Left lung (tissue), 10 donors: Measurements from ENCODE around the gene NECTIN3. TPM values are rescaled to one million over a fixed set of nuclear protein-coding genes. Genes with fewer than 3 reads are reported as not detected.

Experiments
- ATAC-seq: fragments of 200-7000 bp; cut with Tn5 transposase; one replicate; pipeline ENCODE4 v1.9.1; 2020; ENCODE audit warnings: moderate library complexity
- DNase-seq, 4 donors: peaks; one replicate each; pipeline ENCODE4 v3.0.0-alpha.2; 2013 to 2020
- H3K27ac ChIP-seq, 2 donors: fragments of 200-600 bp; sonication (generic) in 1 of 2; one replicate each; pipeline versions ENCODE4 v1.5.0 to v1.8.0; 2020 to 2021
- H3K27me3 ChIP-seq, 2 donors: fragments of 200-600 bp; sonication (generic) in 1 of 2; one replicate each; pipeline versions ENCODE4 v1.5.0 to v1.8.0; 2020 to 2021
- H3K36me3 ChIP-seq, 2 donors: fragments of 200-600 bp; sonication (generic) in 1 of 2; one replicate each; pipeline versions ENCODE4 v1.5.0 to v1.8.0; 2020 to 2021
- H3K4me1 ChIP-seq, 2 donors: fragments of 200-600 bp; one replicate each; pipeline ENCODE4 v1.8.0; 2021
- H3K4me3 ChIP-seq, 2 donors: fragments of 200-600 bp; sonication (generic) in 1 of 2; one replicate each; pipeline versions ENCODE4 v1.5.0 to v1.8.0; 2020 to 2021; ENCODE audit warnings: mild to moderate bottlenecking in 1 of 2
- H3K9me3 ChIP-seq, 2 donors: fragments of 200-600 bp; sonication (generic) in 1 of 2; one replicate each; pipeline versions ENCODE4 v1.5.0 to v1.8.0; 2020 to 2021
- intact Hi-C, 2 donors: fragments of 100-400 bp; cut with DNase I; formaldehyde crosslinking; loops; one replicate each; pipeline versions ENCODE4 v1.11.2 to v1.14.2; 2022
- polyA plus RNA-seq, 6 donors: library from polyadenylated mRNA; unstranded; fragments of 120-200 nt; gene quantifications; one replicate each; pipeline ENCODE4 v1.2.1, GENCODE V29; 2013; ENCODE audit not compliant: insufficient read length in 6 of 6
- total RNA-seq, 2 donors: library from RNA; stranded (reverse); fragmentation: NEBNext Ultra II Directional; extraction: Animal tissue kit (Norgen Biotek cat#: 25700); gene quantifications; one replicate each; pipeline ENCODE4 v1.2.1, GENCODE V29; 2021
- TF ChIP-seq, protein P1 (sequence below), 2 donors: fragments of 200-600 bp; sonication (generic) in 1 of 2; IDR thresholded peaks; one replicate each; pipeline versions ENCODE4 v1.5.0 to v1.8.0; 2021; ENCODE audit warnings: antibody characterized with exemption in 2 of 2
- donor health status: DM: no; HTN: yes; CAD: no.
- donor health status: DM: no; HTN: no; CAD: no.

Gene NECTIN3
- total and polyA plus RNA-seq, 8 donors = 24.9 to 149 (median 78.9) TPM

DNA sequence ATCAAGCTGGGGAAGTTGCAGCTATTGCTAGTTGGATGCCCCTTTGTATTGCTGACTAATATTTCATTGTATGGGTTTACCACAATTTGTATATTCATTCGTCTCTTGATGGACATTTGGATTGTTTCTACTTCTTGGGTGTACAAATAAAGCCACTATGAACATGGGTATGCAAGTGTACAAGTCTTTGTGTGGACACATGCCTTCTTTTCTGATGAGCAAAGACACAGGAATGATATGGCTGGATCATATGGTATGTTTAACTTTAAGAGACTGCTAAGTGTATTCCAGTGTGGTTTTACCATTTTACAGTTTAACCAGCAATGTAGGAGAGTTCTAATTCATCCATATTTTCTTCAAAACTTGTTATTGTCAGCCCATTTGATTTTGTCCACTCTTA, 32.2 kb downstream of the NECTIN3 start:
- TF ChIP-seq, protein P1, sequence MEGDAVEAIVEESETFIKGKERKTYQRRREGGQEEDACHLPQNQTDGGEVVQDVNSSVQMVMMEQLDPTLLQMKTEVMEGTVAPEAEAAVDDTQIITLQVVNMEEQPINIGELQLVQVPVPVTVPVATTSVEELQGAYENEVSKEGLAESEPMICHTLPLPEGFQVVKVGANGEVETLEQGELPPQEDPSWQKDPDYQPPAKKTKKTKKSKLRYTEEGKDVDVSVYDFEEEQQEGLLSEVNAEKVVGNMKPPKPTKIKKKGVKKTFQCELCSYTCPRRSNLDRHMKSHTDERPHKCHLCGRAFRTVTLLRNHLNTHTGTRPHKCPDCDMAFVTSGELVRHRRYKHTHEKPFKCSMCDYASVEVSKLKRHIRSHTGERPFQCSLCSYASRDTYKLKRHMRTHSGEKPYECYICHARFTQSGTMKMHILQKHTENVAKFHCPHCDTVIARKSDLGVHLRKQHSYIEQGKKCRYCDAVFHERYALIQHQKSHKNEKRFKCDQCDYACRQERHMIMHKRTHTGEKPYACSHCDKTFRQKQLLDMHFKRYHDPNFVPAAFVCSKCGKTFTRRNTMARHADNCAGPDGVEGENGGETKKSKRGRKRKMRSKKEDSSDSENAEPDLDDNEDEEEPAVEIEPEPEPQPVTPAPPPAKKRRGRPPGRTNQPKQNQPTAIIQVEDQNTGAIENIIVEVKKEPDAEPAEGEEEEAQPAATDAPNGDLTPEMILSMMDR (IDR thresholded peaks at IDR 0.05) = no peak
- no peak for DNase-seq
- H3K4me3 ChIP-seq = no peak overlapping the region
- no peaks in the 10 kb centered on the region for H3K36me3 ChIP-seq
- no peaks in the 10 kb centered on the region for H3K27me3 ChIP-seq
- intact Hi-C loops = no loop called here
- H3K27ac ChIP-seq = no peak overlapping the region
- no peak for ATAC-seq
- H3K4me1 ChIP-seq = peaks cover 0 to 4% of the 10 kb centered on the region in 2 donors
- H3K9me3 ChIP-seq = peaks cover 0 to 1% of the 10 kb centered on the region in 2 donors

DNA sequence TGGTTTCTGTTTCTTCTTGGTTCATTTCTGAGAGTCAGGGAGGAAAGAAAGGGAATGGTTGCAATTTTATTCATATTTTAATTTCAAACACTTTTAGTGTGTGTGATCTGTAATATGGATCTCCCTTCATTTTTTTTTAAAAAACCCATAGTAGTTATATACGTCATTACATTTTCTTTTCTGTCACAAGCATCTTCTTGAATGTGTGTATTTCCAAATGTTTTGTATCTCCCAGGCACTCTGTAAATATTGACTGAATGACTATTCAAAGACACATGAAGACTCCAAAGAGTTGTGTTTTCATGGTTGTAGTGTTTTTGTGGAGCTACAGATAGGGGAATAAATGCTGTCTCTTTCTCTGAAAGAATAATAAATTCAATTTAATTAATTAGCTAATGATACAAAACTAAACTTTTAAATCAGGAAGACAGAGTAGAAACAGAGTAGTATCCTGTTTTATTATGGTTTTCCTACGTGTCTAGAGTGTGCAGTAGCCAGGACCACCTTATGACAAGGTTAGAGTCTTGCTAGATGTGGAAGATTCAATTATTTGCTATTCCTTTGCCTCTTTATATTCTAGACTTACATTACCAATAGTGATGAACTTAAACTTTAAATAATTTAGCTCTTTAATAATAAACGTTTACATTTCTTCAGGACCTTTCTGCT, 35.5 kb downstream of the NECTIN3 start:
- Histone ChIP-seq H3K27ac (no peak overlapping the region), H3K4me3 (no peak overlapping the region), H3K27me3 (no peaks in the 10 kb centered on the region), H3K36me3 (no peaks in the 10 kb centered on the region), H3K4me1 (peaks cover 0 to 4% of the 10 kb centered on the region in 2 donors), H3K9me3 (peaks cover 0 to 1% of the 10 kb centered on the region in 2 donors)
- intact Hi-C loops = no loop called here
- DNase-seq (no peak), ATAC-seq (no peak)
- TF ChIP-seq, protein P1 (IDR thresholded peaks at IDR 0.05) = no peak

DNA sequence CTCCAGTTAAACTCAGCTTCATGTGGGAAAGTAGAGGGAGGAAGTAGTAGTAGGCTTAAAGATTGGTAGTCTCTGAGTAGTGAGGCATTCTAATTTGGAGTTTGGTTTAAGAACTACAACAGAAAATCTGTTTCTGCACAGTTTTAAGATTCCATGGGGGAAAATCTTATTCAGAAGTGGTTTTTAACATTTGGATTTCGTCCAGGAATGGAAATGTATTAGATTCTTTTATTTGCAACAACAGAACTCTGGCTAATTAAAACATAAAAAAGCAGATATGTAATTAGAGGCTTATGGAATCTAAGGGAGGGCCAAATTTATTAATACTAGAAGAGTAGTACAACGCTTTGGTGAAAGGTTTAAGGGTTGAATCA, 36.0 kb downstream of the NECTIN3 start:
- H3K4me1 ChIP-seq = peaks cover 0 to 4% of the 10 kb centered on the region in 2 donors
- H3K36me3 ChIP-seq = no peaks in the 10 kb centered on the region
- H3K27ac ChIP-seq = no peak overlapping the region
- no peak for ATAC-seq
- intact Hi-C loops = no loop called here
- H3K4me3 ChIP-seq = no peak overlapping the region
- TF ChIP-seq, protein P1 (IDR thresholded peaks at IDR 0.05) = no peak
- no peaks in the 10 kb centered on the region for H3K9me3 ChIP-seq
- no peak for DNase-seq
- H3K27me3 ChIP-seq = no peaks in the 10 kb centered on the region

DNA sequence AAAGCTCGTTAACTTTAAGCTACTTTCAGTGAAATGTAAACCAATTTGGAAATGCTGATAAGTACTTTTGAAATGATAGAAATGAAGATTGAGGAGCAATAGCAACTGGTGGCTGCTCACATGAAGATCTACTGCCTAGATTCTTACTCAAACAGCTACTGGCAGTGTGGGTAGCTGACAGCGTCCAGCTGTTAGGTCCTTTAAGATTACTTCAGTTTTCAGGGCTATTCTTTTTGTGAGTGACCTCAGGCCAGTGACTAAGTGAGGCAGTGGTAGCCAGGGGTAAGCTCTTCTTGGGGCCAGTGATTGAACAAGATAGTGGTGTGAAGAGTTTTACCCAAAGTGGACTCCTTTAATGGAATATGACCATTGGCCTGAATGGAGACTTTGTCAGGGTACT, 41.3 kb downstream of the NECTIN3 start:
- no peak for ATAC-seq
- no peak overlapping the region for H3K4me3 ChIP-seq
- no peaks in the 10 kb centered on the region for H3K4me1 ChIP-seq
- H3K27me3 ChIP-seq = no peaks in the 10 kb centered on the region
- no peaks in the 10 kb centered on the region for H3K9me3 ChIP-seq
- intact Hi-C loops = no loop called here
- TF ChIP-seq, protein P1 (IDR thresholded peaks at IDR 0.05) = no peak
- DNase-seq = no peak
- no peaks in the 10 kb centered on the region for H3K36me3 ChIP-seq
- no peak overlapping the region for H3K27ac ChIP-seq

DNA sequence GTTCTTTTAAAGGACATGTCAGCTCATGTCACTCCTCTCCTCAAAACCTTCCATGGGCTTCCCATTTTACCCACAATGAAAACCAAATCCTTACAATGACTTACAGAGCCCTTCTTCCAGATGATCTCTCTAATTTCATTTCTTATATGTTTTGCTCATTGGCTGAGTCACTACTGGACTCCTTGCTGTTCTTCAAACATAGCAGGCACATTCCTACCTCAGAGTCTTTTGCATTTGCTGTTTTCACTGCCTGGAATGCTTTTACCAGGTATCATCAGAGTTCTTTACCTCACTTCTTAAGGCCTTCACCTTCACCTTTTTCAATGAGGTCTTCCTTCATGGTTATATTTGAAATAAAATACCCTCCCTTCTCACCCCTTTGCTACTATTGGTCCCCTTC, 57.3 kb downstream of the NECTIN3 start:
- Histone ChIP-seq H3K4me1 (no peaks in the 10 kb centered on the region), H3K27ac (no peak overlapping the region), H3K9me3 (no peaks in the 10 kb centered on the region), H3K27me3 (no peaks in the 10 kb centered on the region), H3K36me3 (no peaks in the 10 kb centered on the region), H3K4me3 (no peak overlapping the region)
- TF ChIP-seq, protein P1 (IDR thresholded peaks at IDR 0.05) = no peak
- no peak for DNase-seq
- intact Hi-C loops = no loop called here
- ATAC-seq = no peak
